ENCODE measurements around the gene ADK. TPM values are rescaled to one million over a fixed set of nuclear protein-coding genes. Genes with fewer than 3 reads are reported as not detected.

Gene ADK
- polyA plus RNA-seq, 1 donor (not counting 4 experiments of a cell fraction or from before 2014, with no cell fraction given), result 139 TPM

DNA sequence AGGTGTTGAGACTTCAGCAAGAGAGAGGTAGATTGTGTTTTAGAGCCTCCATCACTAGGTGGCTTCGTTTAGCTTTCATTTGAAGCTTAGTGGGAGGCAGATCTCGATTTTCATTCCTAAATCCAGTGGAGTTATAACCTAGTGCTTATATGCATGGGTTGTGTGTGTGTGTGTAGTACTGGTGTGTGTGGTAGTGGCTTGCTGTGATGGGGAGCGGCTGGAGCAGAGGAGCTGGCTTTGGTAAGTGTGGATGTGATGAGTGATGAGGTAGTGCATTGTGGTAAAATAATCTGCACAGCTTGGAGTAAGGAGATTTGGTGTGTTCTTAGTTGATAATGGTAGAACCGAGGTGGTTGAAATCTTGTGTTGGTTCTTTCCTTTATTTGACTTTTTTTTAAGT, 43.6 kb upstream of the ADK start:
- H3K79me2 ChIP-seq (ENCODE audit: control insufficient read depth, insufficient read depth, low read length), result no peaks in the 10 kb centered on the region
- no peak overlapping the region for H3K9ac ChIP-seq (ENCODE audit: control insufficient read depth, extremely low read depth, insufficient read depth, low read length)
- H3K9me3 ChIP-seq (ENCODE audit: control insufficient read depth, low read depth, low read length), result no peaks in the 10 kb centered on the region
- H3K4me2 ChIP-seq (ENCODE audit: control insufficient read depth, extremely low read depth, insufficient read depth, low read depth, low read length), result no peak overlapping the region
- no peaks in the 10 kb centered on the region for H3K9me1 ChIP-seq (ENCODE audit: control insufficient read depth, extremely low read depth, insufficient read depth, low read length)
- no peak overlapping the region for H2AFZ ChIP-seq (ENCODE audit: control insufficient read depth, low read length)
- H4K20me1 ChIP-seq (ENCODE audit: control insufficient read depth, extremely low read depth, insufficient read depth, low read length), result no peaks in the 10 kb centered on the region
- H3K4me3 ChIP-seq (ENCODE audit: control insufficient read depth in 2 of 3, extremely low read depth in 1 of 3, insufficient read depth in 2 of 3, low read depth in 1 of 3, low read length in 3 of 3), result no peak overlapping the region
- H3K36me3 ChIP-seq (ENCODE audit: control insufficient read depth in 2 of 2, extremely low read depth in 1 of 2, insufficient read depth in 2 of 2, low read length in 2 of 2), result peaks cover 57 to 63% of the 10 kb centered on the region in 2 experiments
- FAIRE-seq, result no peak
- H3K27me3 ChIP-seq (ENCODE audit: control insufficient read depth, extremely low read depth, insufficient read depth, low read length), result no peaks in the 10 kb centered on the region
- DNase-seq (ENCODE audit: low read depth, low spot score), result no peak
- dilution Hi-C loops (cut with MboI; ENCODE audit: extremely low pct_ligation_motif_present, low sequenced_read_pairs), result no loop called here
- no peaks in the 10 kb centered on the region for H3K4me1 ChIP-seq (ENCODE audit: control insufficient read depth, extremely low read depth, insufficient read depth, low read length)
- no peak overlapping the region for H3K27ac ChIP-seq (ENCODE audit: control insufficient read depth, insufficient read depth, low read length)
- TF ChIP-seq, protein P1, sequence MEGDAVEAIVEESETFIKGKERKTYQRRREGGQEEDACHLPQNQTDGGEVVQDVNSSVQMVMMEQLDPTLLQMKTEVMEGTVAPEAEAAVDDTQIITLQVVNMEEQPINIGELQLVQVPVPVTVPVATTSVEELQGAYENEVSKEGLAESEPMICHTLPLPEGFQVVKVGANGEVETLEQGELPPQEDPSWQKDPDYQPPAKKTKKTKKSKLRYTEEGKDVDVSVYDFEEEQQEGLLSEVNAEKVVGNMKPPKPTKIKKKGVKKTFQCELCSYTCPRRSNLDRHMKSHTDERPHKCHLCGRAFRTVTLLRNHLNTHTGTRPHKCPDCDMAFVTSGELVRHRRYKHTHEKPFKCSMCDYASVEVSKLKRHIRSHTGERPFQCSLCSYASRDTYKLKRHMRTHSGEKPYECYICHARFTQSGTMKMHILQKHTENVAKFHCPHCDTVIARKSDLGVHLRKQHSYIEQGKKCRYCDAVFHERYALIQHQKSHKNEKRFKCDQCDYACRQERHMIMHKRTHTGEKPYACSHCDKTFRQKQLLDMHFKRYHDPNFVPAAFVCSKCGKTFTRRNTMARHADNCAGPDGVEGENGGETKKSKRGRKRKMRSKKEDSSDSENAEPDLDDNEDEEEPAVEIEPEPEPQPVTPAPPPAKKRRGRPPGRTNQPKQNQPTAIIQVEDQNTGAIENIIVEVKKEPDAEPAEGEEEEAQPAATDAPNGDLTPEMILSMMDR (optimal IDR thresholded peaks at IDR 0.05 in 1 of 3, IDR thresholded peaks at IDR 0.05 in 1 of 3, conservative IDR thresholded peaks at IDR 0.05 in 1 of 3; ENCODE audit: extremely low read depth in 1 of 3, insufficient read depth in 2 of 3, low read length in 3 of 3), result no peak
- no peak for TF ChIP-seq EZH2 (IDR thresholded peaks at IDR 0.05; ENCODE audit: low read length)

DNA sequence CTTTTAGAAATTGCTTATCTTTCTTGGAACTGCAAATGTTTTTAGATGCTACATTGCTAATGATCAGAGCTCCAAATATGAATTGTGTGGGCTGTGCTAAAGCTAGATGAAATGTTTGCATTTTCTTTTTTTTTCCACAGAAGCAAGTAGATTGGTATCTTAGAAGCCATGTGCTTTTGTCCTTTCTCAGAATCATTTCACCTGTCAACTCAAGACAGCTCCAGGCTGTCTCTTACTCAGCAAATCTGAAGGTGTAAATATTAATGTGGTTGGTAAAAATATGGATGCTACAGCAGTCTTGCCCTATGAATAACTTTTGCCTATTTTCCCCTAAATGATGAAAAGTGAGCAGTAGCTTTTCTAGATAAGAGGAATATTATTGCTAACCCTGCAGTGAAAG, 41.6 kb upstream of the ADK start:
- H3K27me3 ChIP-seq (ENCODE audit: control insufficient read depth, extremely low read depth, insufficient read depth, low read length), result no peaks in the 10 kb centered on the region
- no peaks in the 10 kb centered on the region for H3K9me3 ChIP-seq (ENCODE audit: control insufficient read depth, low read depth, low read length)
- H3K4me3 ChIP-seq (ENCODE audit: control insufficient read depth in 2 of 3, extremely low read depth in 1 of 3, insufficient read depth in 2 of 3, low read depth in 1 of 3, low read length in 3 of 3), result no peak overlapping the region
- no peaks in the 10 kb centered on the region for H3K79me2 ChIP-seq (ENCODE audit: control insufficient read depth, insufficient read depth, low read length)
- no peak overlapping the region for H2AFZ ChIP-seq (ENCODE audit: control insufficient read depth, low read length)
- H3K36me3 ChIP-seq (ENCODE audit: control insufficient read depth in 2 of 2, extremely low read depth in 1 of 2, insufficient read depth in 2 of 2, low read length in 2 of 2), result peaks cover 57 to 64% of the 10 kb centered on the region in 2 experiments
- no peak overlapping the region for H3K9ac ChIP-seq (ENCODE audit: control insufficient read depth, extremely low read depth, insufficient read depth, low read length)
- TF ChIP-seq, protein P1 (optimal IDR thresholded peaks at IDR 0.05 in 1 of 3, IDR thresholded peaks at IDR 0.05 in 1 of 3, conservative IDR thresholded peaks at IDR 0.05 in 1 of 3; ENCODE audit: extremely low read depth in 1 of 3, insufficient read depth in 2 of 3, low read length in 3 of 3), result no peak
- no peak for TF ChIP-seq EZH2 (IDR thresholded peaks at IDR 0.05; ENCODE audit: low read length)
- peaks cover 17% of the 10 kb centered on the region for H3K4me1 ChIP-seq (ENCODE audit: control insufficient read depth, extremely low read depth, insufficient read depth, low read length)
- FAIRE-seq (no peak), DNase-seq (ENCODE audit: low read depth, low spot score) (no peak)
- H3K4me2 ChIP-seq (ENCODE audit: control insufficient read depth, extremely low read depth, insufficient read depth, low read depth, low read length), result no peak overlapping the region
- no peak overlapping the region for H3K27ac ChIP-seq (ENCODE audit: control insufficient read depth, insufficient read depth, low read length)
- dilution Hi-C loops (cut with MboI; ENCODE audit: extremely low pct_ligation_motif_present, low sequenced_read_pairs), result no loop called here
- H4K20me1 ChIP-seq (ENCODE audit: control insufficient read depth, extremely low read depth, insufficient read depth, low read length), result peaks cover 6% of the 10 kb centered on the region
- no peaks in the 10 kb centered on the region for H3K9me1 ChIP-seq (ENCODE audit: control insufficient read depth, extremely low read depth, insufficient read depth, low read length)
